GM12891 (cell line): ENCODE measurements around the gene EIF3J.

Experiments
- POLR2A ChIP-seq: IDR thresholded peaks from 2 replicates; pipeline ENCODE4 v1.6.1; 2011; ENCODE audit warnings: low read depth, low read length, control low read depth
- POLR2AphosphoS5 ChIP-seq: IDR thresholded peaks from 2 replicates; pipeline ENCODE4 v1.6.1; 2011; ENCODE audit warnings: low read depth, low read length, control low read depth
- TAF1 ChIP-seq: IDR thresholded peaks from 2 replicates; pipeline ENCODE4 v1.6.1; 2011; ENCODE audit warnings: low read depth, low read length, control low read depth

DNA sequence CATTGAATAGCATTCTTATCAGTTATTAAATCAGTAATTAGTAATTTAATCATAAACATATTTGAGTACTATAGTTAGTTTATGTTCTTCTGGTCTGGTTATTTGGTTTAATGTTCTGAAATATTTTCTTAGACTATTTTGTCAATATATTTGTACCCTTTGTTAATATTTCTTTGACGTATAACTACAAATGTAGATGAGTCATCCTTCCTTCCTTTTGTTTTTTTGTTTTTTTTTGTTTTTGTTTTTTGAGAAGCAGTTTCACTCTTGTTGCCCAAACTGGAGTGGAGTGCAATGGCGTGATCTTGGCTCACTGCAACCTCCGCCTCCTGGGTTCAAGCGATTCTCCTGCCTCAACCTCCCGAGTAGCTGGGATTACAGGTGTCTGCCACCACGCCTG lies 17.4 kb upstream of the EIF3J start:
- TF ChIP-seq POLR2AphosphoS5 (no peak), POLR2A (no peak), TAF1 (no peak)
